Activated naive CD4-positive, alpha-beta T cell treated with anti-CD3 and anti-CD28 coated beads for 36 hours (primary cell): ENCODE data around the gene TEX29. TPM values are rescaled to one million over a fixed set of nuclear protein-coding genes. Genes with fewer than 3 reads are reported as not detected.

Source experiments
- CTCF ChIA-PET: fragments of 350-600 bp; sonication (Branson Sonifier 250); formaldehyde crosslinking; loops from one replicate; lab custom pipeline; 2021; ENCODE audit warnings: antibody characterized with exemption; lab: Charles Lee
- DNase-seq: peaks from one replicate; pipeline ENCODE4 v3.0.0-alpha.2; 2020
- H3K27ac Mint-ChIP-seq: one replicate; pipeline ENCODE4 v1.8.0; 2021; ENCODE audit warnings: mild to moderate bottlenecking, mixed read lengths
- H3K27me3 Mint-ChIP-seq: one replicate; pipeline ENCODE4 v1.8.0; 2021; ENCODE audit warnings: low read depth, mixed read lengths
- H3K36me3 Mint-ChIP-seq: one replicate; pipeline ENCODE4 v1.8.0; 2021; ENCODE audit warnings: low read depth, mixed read lengths
- H3K4me1 Mint-ChIP-seq: one replicate; pipeline ENCODE4 v1.8.0; 2021; ENCODE audit warnings: low read depth, mixed read lengths
- H3K4me3 Mint-ChIP-seq: one replicate; pipeline ENCODE4 v1.8.0; 2021; ENCODE audit warnings: mild to moderate bottlenecking, moderate library complexity, mixed read lengths
- H3K9me3 Mint-ChIP-seq: one replicate; pipeline ENCODE4 v1.8.0; 2021; ENCODE audit warnings: mixed read lengths
- intact Hi-C: fragments of 100-400 bp; cut with micrococcal nuclease; formaldehyde crosslinking; loops from one replicate; pipeline ENCODE4 v1.15.1; 2023
- total RNA-seq, 2 experiments: library from RNA; stranded (reverse); gene quantifications; one replicate each; pipeline ENCODE4 v1.2.3, GENCODE V29; 2021

TEX29 gene
- total RNA-seq, 2 experiments from 2014 or later, result 0.57 to 0.81 TPM

GRCh38 chr13:111296417-111296816, 24.0 kb upstream of the TEX29 start:
- H3K27me3 Mint-ChIP-seq, result no peaks in the 10 kb centered on the region
- H3K9me3 Mint-ChIP-seq, result no peaks in the 10 kb centered on the region
- H3K27ac Mint-ChIP-seq, result no peak overlapping the region
- peaks cover 7% of the 10 kb centered on the region for H3K4me1 Mint-ChIP-seq
- no peak for DNase-seq
- CTCF ChIA-PET, result no interaction called here
- H3K36me3 Mint-ChIP-seq, result peaks cover 33% of the 10 kb centered on the region
- intact Hi-C loops, result no loop called here
- no peak overlapping the region for H3K4me3 Mint-ChIP-seq

- CTCF ChIA-PET, result interaction anchor here (1.1 kb wide), 1 partner anchor 231 kb away, joined by 5 read pairs; no protein-coding TSS in a partner anchor
- Mint-ChIP-seq H3K27me3 (no peaks in the 10 kb centered on the region), H3K4me1 (peaks cover 7% of the 10 kb centered on the region), H3K4me3 (no peak overlapping the region), H3K36me3 (peaks cover 41% of the 10 kb centered on the region), H3K9me3 (no peaks in the 10 kb centered on the region), H3K27ac (no peak overlapping the region)
- DNase-seq, result no peak
- intact Hi-C loops, result no loop called here
Measured at GRCh38 chr13:111298214-111298975, 22.0 kb upstream of the TEX29 start.

GRCh38 chr13:111302045-111302726, 18.3 kb upstream of the TEX29 start:
- Mint-ChIP-seq H3K36me3 (peaks cover 66% of the 10 kb centered on the region), H3K27me3 (no peaks in the 10 kb centered on the region), H3K27ac (no peak overlapping the region), H3K4me1 (no peaks in the 10 kb centered on the region), H3K4me3 (no peak overlapping the region), H3K9me3 (no peaks in the 10 kb centered on the region)
- intact Hi-C loops, result no loop called here
- DNase-seq, result no peak
- CTCF ChIA-PET, result interaction anchor here (0.9 to 1.6 kb wide), 2 partner anchors 77 to 235 kb away, joined by 3 read pairs; no protein-coding TSS in a partner anchor

- Mint-ChIP-seq H3K36me3 (peaks cover 65% of the 10 kb centered on the region), H3K27me3 (no peaks in the 10 kb centered on the region), H3K4me3 (no peak overlapping the region), H3K9me3 (peaks cover 2% of the 10 kb centered on the region), H3K4me1 (no peaks in the 10 kb centered on the region), H3K27ac (no peak overlapping the region)
- CTCF ChIA-PET, result interaction anchor here (1.6 kb wide), 1 partner anchor 236 kb away, joined by 3 read pairs; no protein-coding TSS in a partner anchor
- intact Hi-C loops, result no loop called here
- no peak for DNase-seq
Measured at GRCh38 chr13:111303559-111303958, 16.9 kb upstream of the TEX29 start.

GRCh38 chr13:111304041-111304544, 16.3 kb upstream of the TEX29 start:
- no peak overlapping the region for H3K27ac Mint-ChIP-seq
- H3K4me1 Mint-ChIP-seq, result no peaks in the 10 kb centered on the region
- DNase-seq, result no peak
- CTCF ChIA-PET, result no interaction called here
- H3K36me3 Mint-ChIP-seq, result peaks cover 68% of the 10 kb centered on the region
- peaks cover 3% of the 10 kb centered on the region for H3K9me3 Mint-ChIP-seq
- no peaks in the 10 kb centered on the region for H3K27me3 Mint-ChIP-seq
- intact Hi-C loops, result no loop called here
- H3K4me3 Mint-ChIP-seq, result no peak overlapping the region

- H3K27ac Mint-ChIP-seq, result no peak overlapping the region
- CTCF ChIA-PET, result no interaction called here
- no peaks in the 10 kb centered on the region for H3K27me3 Mint-ChIP-seq
- peaks cover 6% of the 10 kb centered on the region for H3K9me3 Mint-ChIP-seq
- intact Hi-C loops, result no loop called here
- no peak for DNase-seq
- no peaks in the 10 kb centered on the region for H3K4me1 Mint-ChIP-seq
- no peak overlapping the region for H3K4me3 Mint-ChIP-seq
- H3K36me3 Mint-ChIP-seq, result peaks cover 70% of the 10 kb centered on the region
Measured at GRCh38 chr13:111304603-111305289, 15.7 kb upstream of the TEX29 start.

GRCh38 chr13:111312944-111313590, 7.4 kb upstream of the TEX29 start:
- intact Hi-C loops, result no loop called here
- CTCF ChIA-PET, result interaction anchor here (1.3 kb wide), 1 partner anchor 245 kb away, joined by 3 read pairs; no protein-coding TSS in a partner anchor
- peaks cover 42% of the 10 kb centered on the region for H3K36me3 Mint-ChIP-seq

GRCh38 chr13:111313911-111314425, 6.5 kb upstream of the TEX29 start:
- intact Hi-C loops, result no loop called here
- H3K9me3 Mint-ChIP-seq, result peaks cover 29% of the 10 kb centered on the region
- no peak overlapping the region for H3K4me3 Mint-ChIP-seq
- CTCF ChIA-PET, result interaction anchor here (1.3 kb wide), 1 partner anchor 246 kb away, joined by 3 read pairs; no protein-coding TSS in a partner anchor
- no peak overlapping the region for H3K27ac Mint-ChIP-seq
- DNase-seq, result no peak
- peaks cover 38% of the 10 kb centered on the region for H3K36me3 Mint-ChIP-seq
- no peaks in the 10 kb centered on the region for H3K27me3 Mint-ChIP-seq
- H3K4me1 Mint-ChIP-seq, result no peaks in the 10 kb centered on the region

More at GRCh38 chr13:111312944-111313590, 7.4 kb upstream of the TEX29 start:
- Mint-ChIP-seq H3K27ac (no peak overlapping the region), H3K4me3 (no peak overlapping the region), H3K27me3 (no peaks in the 10 kb centered on the region), H3K4me1 (no peaks in the 10 kb centered on the region), H3K9me3 (peaks cover 31% of the 10 kb centered on the region)
- no peak for DNase-seq

GRCh38 chr13:111314852-111315251, 5.6 kb upstream of the TEX29 start:
- DNase-seq, result no peak
- no peaks in the 10 kb centered on the region for H3K27me3 Mint-ChIP-seq
- no peaks in the 10 kb centered on the region for H3K4me1 Mint-ChIP-seq
- H3K27ac Mint-ChIP-seq, result no peak overlapping the region
- H3K36me3 Mint-ChIP-seq, result peaks cover 33% of the 10 kb centered on the region
- intact Hi-C loops, result no loop called here
- H3K4me3 Mint-ChIP-seq, result no peak overlapping the region
- CTCF ChIA-PET, result no interaction called here
- H3K9me3 Mint-ChIP-seq, result peaks cover 24% of the 10 kb centered on the region

- Mint-ChIP-seq H3K4me3 (no peak overlapping the region), H3K27me3 (no peaks in the 10 kb centered on the region), H3K9me3 (peaks cover 18% of the 10 kb centered on the region), H3K27ac (no peak overlapping the region), H3K4me1 (no peaks in the 10 kb centered on the region), H3K36me3 (peaks cover 27% of the 10 kb centered on the region)
- intact Hi-C loops, result no loop called here
- DNase-seq, result no peak
- CTCF ChIA-PET, result no interaction called here
Measured at GRCh38 chr13:111315347-111315995, 5.0 kb upstream of the TEX29 start.

GRCh38 chr13:111316161-111316730, 4.2 kb upstream of the TEX29 start:
- H3K36me3 Mint-ChIP-seq, result peaks cover 20% of the 10 kb centered on the region
- DNase-seq, result no peak
- no peaks in the 10 kb centered on the region for H3K27me3 Mint-ChIP-seq
- intact Hi-C loops, result no loop called here
- no peak overlapping the region for H3K4me3 Mint-ChIP-seq
- CTCF ChIA-PET, result no interaction called here
- H3K27ac Mint-ChIP-seq, result no peak overlapping the region
- peaks cover 11% of the 10 kb centered on the region for H3K9me3 Mint-ChIP-seq
- H3K4me1 Mint-ChIP-seq, result no peaks in the 10 kb centered on the region
